HG02840 (cell line): Measurements from ENCODE around the gene PSG1.
"Not testable (repeated sequence)": the region's sequence is repeated elsewhere in the genome, so short reads cannot be mapped to it uniquely, and the experiment has no call there.

Experiments used
- ATAC-seq: cut with Tn5 transposase; IDR thresholded peaks from one replicate; pipeline ENCODE4 v1.9.1; 2021; ENCODE audit warnings: mild to moderate bottlenecking, moderate library complexity, moderate number of reproducible peaks; ENCODE audit not compliant: unreplicated experiment, low FRiP score

PSG1 gene

DNA sequence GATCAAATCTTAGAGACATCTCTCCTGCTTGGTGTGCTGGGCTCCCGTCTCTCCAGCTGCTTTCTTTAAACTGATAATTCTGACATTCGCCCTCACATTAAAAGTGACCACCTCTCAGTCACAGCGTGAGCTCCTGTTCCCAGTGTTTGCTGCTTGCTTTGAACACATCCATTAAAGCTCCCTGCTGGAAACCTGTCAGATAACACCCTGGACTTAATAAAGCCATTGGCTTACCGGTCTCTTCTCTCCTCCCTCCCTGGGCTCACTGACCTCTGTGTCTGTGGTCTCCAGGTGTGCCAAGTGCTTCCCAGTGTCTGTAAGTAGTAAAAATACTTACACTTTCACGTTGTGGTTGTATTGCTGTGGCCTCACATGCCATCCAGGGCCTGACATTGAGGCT is 2.5 kb upstream of the PSG1 start:
- ATAC-seq: not testable (repeated sequence)

DNA sequence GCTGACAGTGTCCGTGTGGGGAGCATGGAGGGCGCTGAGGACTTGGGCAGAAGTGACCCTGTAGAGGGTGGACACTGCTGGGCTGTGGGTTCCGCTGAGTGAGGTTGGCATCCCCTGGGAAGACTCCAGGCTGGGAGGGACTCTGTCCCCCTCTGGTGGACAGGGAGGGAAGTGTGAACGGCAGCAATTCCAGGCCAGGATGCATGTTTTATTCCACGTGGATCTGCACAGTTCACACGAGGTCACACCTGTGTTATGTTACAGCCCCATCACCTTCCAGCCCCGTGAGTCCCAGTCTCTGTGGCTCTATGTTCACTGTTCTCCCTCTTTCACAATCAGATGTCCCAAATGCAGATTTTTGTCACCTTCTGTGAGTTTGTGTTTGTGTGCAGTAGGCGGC is 1.8 kb upstream of the PSG1 start:
- not testable (repeated sequence) for ATAC-seq

DNA sequence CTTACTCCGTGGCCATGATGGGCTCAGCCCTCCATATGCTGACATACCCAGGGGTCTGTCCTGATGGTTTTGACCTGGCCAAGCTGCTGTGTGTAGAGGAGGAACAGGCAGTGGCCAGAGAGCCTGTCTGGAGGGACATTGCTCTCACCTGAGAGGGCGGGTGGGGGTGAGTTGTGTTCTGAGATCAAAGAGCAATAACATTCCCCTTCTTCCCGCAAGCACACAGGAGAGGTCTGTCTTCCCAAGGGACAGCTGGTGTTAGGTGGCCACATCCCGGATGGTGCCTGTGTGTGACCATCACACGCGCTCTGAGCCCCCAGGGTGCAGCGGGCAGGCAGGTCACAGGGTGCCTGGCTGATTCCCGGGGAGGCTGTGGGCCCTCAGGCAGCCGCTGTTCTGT is 1.1 kb upstream of the PSG1 start:
- not testable (repeated sequence) for ATAC-seq

DNA sequence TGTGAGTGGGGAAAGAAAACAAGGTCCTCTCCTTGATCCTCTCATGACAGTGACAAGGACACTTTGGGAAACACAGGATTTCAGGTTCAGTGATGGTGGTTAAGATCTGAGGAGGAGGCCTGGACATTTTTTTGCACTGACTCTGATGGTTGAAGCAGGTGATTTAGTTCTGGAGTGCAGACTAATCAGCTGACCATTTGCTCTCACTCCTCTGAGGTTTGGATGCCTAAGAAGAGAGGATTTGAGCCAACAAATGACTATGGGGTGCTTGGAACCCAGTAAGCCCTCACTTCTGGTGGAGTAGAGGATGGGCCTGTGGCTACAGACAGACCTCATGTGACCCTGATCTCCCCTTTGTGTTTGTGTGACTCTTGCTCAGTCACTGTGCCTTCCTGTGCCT is 2.9 kb downstream of the PSG1 start:
- ATAC-seq: not testable (repeated sequence)

- ATAC-seq: not testable (repeated sequence)
Measured at GRCh38 chr19:42875881-42876280, 3.6 kb downstream of the PSG1 start.

GRCh38 chr19:42874901-42875813 is 4.4 kb downstream of the PSG1 start:
- ATAC-seq: not testable (repeated sequence)

GRCh38 chr19:42874136-42874535 is 5.4 kb downstream of the PSG1 start:
- ATAC-seq: not testable (repeated sequence)

DNA sequence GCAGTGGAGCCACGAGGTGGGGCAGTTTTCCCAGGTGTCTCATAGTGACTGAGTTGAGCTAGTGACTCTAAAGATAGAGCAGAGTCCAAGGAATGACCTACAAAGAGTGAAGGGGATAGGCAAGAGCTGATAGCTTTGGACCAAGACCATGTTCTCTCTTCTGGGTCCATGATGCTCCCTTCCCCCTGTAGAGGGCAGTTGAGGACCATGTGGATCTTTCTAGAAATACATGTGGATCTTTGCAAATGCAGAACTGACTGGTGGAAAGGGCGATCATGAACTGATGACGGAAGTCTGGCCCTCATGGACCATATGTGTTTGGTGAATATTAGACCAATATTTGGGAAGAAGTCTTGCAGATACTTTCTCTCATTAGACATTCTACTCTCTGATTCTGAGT is 6.9 kb downstream of the PSG1 start:
- no peak for ATAC-seq

DNA sequence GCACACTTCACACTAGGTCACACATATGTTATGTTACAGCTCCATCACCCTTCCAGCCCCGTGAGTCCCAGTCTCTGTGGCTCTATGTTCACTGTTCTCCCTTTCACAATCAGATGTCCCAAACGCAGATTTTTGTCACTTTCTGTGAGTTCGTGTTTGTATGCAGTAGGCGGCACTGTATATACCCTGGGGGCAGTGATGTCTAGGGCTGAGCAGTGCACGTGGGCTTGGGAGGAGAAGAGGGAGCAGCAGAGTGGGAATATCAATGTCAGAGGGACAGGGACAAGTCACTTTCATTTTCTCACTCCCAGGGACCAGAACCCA is 22.0 kb downstream of the PSG1 start:
- ATAC-seq: no peak

GRCh38 chr19:42856866-42857543 is 22.5 kb downstream of the PSG1 start:
- not testable (repeated sequence) for ATAC-seq

GRCh38 chr19:42854745-42855144 is 24.8 kb downstream of the PSG1 start:
- not testable (repeated sequence) for ATAC-seq

DNA sequence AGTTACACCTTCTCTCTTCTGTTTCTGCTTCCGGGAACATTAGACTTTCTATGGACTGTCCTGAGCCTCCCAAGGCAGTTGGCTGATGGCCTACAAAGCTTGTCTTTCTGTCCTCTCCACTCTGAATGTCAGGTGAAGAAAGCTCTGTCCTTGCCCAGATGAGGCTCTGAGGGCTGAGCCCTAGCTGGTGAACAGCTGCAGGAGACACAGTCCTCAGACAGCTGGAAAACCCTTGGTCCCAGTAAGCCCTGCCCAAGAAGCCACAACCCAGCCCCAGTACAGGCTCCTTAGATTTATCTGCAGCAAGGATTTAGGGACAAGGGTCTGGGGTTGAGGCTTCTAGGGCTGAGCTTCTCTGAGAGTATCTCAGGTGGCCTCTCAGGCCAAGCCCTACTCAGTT is 26.3 kb downstream of the PSG1 start:
- not testable (repeated sequence) for ATAC-seq

DNA sequence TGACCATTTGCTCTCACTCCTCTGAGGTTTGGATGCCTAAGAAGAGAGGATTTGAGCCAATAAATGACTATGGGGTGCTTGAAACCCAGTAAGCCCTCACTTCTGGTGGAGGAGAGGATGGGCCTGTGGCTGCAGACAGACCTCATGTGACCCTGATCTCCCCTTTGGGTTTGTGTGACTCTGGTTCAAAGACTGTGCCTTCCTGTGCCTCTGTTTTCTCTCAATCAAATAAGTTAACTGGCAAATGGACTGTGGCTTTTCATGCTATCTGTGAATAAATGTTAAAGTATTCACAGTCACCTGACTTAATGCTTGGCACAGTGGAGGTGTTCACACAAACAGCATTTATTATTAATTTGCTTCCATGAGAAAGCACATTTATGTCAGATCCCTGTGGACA is 26.7 kb downstream of the PSG1 start:
- ATAC-seq: not testable (repeated sequence)

GRCh38 chr19:42851718-42852280 is 27.7 kb downstream of the PSG1 start:
- not testable (repeated sequence) for ATAC-seq

DNA sequence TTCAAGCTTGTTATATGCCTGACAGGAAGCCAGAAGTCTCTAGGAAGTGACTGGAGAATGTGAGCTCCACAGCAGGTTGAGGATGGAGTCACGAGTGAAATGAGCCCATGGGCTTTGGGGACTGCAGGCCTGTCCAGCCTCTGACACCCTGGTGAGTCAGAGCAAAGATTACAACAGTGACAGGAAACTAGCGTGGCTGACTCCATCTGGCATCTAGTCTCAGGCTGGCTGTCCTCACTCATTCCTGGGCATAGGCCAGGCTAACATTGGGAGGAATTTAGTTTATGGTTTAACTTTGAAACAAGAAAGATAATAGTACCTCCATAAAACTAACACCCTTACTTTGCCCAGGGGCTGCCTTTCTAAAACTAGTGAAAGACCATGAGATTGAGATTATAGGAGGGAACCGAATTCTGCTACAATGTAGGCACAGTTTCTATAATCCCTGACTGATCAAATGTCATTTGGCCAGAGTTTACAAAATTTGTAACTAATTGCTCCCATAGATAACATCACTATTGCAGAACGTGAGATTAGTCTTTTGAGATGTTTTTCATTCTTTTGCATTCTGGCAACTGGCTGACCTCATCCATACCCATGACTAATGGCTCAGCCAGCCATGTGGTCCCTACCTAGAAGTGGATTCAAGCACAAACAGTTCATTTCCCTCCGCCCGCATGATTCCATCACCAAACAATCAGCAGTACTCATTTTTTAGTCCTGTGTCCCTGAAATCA is 28.4 kb downstream of the PSG1 start:
- no peak for ATAC-seq

DNA sequence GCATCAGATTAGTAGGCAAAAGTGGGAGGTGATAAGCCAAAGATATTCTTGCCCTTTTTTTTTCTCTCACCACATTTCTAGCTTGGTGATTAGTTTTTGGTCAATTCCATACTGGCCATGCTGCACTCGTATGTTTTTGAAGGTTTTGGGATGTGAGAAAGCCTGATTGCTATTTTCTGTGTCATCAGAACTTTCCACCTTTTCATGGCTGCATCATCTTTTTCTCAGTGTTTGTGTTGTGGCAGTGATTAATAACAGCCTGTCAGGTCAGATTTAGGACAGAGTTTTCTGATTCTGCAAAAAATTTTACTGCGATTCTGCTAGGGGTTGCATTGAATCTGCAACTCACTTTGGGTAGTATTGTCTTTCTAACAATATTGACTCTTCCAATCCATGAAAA is 32.9 kb downstream of the PSG1 start:
- ATAC-seq: no peak

- ATAC-seq: not testable (repeated sequence)
Measured at GRCh38 chr19:42843631-42844030, 35.9 kb downstream of the PSG1 start.

- not testable (repeated sequence) for ATAC-seq
Measured at GRCh38 chr19:42832746-42833442, 46.6 kb downstream of the PSG1 start.

- ATAC-seq: not testable (repeated sequence)
Measured at GRCh38 chr19:42832023-42832680, 47.4 kb downstream of the PSG1 start.
